ENCODE results near the gene MTMR3. TPM values are rescaled to one million over a fixed set of nuclear protein-coding genes. Genes with fewer than 3 reads are reported as not detected.

The MTMR3 gene
- total and polyA plus RNA-seq, 4 donors: 6.0 to 38.8 (median 17.1) TPM

DNA sequence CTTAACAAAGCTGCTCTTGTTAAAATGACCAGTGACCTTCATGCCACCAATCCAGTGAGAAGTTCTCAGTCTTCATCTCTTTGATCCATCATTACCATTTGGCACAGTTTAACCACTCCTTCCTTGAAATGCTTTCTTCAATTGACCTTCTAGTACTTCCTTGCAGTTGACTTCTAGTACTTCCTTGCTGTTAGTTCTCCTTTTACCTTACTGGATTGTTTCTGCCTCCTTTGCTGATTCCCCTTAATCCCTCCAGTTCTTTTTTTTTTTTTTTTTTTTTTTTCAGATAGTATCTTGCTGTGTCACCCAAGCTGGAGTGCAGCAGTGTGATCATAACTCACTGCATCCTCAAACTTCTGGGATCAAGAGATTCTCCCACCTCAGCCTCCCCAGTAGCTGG lies 131.3 kb downstream of the MTMR3 start:
- Histone ChIP-seq H3K27me3 (ENCODE audit: control insufficient read depth in 4 of 4, insufficient read depth in 4 of 4, low read length in 3 of 4) (no peaks in the 10 kb centered on the region), H3K27ac (ENCODE audit: low read depth in 1 of 2, low read length in 2 of 2) (no peak overlapping the region), H3K9ac (ENCODE audit: low read depth in 1 of 2, low read length in 2 of 2) (no peak overlapping the region), H3K4me3 (ENCODE audit: low read depth in 1 of 3, low read length in 3 of 3) (no peak overlapping the region), H3K36me3 (ENCODE audit: control insufficient read depth in 4 of 4, insufficient read depth in 3 of 4, low read depth in 1 of 4, low read length in 3 of 4) (peaks cover 15 to 80% (median 57%) of the 10 kb centered on the region in 4 donors), H3K9me3 (ENCODE audit: control insufficient read depth in 4 of 4, low read length in 3 of 4) (no peaks in the 10 kb centered on the region), H3K4me1 (ENCODE audit: control insufficient read depth in 4 of 4, insufficient read depth in 4 of 4, low read length in 3 of 4) (no peaks in the 10 kb centered on the region)
- no peak for DNase-seq (ENCODE audit: low spot score)
- no peak for TF ChIP-seq FOXA2 (IDR thresholded peaks at IDR 0.05)

DNA sequence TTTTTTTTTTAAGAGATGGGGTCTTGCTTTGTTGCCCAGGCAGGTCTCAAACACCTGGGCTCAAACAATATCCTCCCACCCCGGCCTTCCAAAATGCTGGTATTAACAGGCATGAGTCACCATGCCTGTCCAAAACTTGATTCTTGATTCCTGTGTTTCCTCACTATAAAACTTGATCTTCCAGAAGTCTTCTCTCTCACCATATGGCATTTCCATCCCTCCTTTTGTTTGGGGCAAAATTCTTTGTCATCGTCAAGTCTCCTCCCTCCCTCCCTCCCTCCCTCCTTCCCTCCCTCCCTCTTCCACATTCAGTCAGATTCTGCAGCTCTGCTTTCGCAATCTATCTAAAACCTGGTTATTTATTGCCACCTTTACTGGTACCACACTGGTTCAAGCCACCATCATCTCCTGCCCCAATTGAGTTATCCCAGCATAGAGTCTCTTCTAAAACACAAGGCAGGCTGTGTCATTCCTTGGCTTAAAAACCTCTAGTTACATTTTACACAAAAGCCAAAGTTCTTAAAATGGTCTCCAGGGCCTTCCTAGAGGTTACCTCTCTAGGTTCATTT lies 132.3 kb downstream of the MTMR3 start:
- 94% methylated on average over 3 of the region's 3 CpGs for WGBS
- Histone ChIP-seq H3K27ac (ENCODE audit: low read depth in 1 of 2, low read length in 2 of 2) (no peak overlapping the region), H3K36me3 (ENCODE audit: control insufficient read depth in 4 of 4, insufficient read depth in 3 of 4, low read depth in 1 of 4, low read length in 3 of 4) (peaks cover 14 to 80% (median 57%) of the 10 kb centered on the region in 4 donors), H3K9me3 (ENCODE audit: control insufficient read depth in 4 of 4, low read length in 3 of 4) (no peaks in the 10 kb centered on the region), H3K4me3 (ENCODE audit: low read depth in 1 of 3, low read length in 3 of 3) (no peak overlapping the region), H3K9ac (ENCODE audit: low read depth in 1 of 2, low read length in 2 of 2) (no peak overlapping the region), H3K27me3 (ENCODE audit: control insufficient read depth in 4 of 4, insufficient read depth in 4 of 4, low read length in 3 of 4) (no peaks in the 10 kb centered on the region), H3K4me1 (ENCODE audit: control insufficient read depth in 4 of 4, insufficient read depth in 4 of 4, low read length in 3 of 4) (no peaks in the 10 kb centered on the region)
- DNase-seq (ENCODE audit: low spot score): no peak
- TF ChIP-seq YY1 (IDR thresholded peaks at IDR 0.05) (no peak), HNF4G (IDR thresholded peaks at IDR 0.05) (no peak), NR2F2 (IDR thresholded peaks at IDR 0.05) (no peak)
- TF ChIP-seq, protein P1, sequence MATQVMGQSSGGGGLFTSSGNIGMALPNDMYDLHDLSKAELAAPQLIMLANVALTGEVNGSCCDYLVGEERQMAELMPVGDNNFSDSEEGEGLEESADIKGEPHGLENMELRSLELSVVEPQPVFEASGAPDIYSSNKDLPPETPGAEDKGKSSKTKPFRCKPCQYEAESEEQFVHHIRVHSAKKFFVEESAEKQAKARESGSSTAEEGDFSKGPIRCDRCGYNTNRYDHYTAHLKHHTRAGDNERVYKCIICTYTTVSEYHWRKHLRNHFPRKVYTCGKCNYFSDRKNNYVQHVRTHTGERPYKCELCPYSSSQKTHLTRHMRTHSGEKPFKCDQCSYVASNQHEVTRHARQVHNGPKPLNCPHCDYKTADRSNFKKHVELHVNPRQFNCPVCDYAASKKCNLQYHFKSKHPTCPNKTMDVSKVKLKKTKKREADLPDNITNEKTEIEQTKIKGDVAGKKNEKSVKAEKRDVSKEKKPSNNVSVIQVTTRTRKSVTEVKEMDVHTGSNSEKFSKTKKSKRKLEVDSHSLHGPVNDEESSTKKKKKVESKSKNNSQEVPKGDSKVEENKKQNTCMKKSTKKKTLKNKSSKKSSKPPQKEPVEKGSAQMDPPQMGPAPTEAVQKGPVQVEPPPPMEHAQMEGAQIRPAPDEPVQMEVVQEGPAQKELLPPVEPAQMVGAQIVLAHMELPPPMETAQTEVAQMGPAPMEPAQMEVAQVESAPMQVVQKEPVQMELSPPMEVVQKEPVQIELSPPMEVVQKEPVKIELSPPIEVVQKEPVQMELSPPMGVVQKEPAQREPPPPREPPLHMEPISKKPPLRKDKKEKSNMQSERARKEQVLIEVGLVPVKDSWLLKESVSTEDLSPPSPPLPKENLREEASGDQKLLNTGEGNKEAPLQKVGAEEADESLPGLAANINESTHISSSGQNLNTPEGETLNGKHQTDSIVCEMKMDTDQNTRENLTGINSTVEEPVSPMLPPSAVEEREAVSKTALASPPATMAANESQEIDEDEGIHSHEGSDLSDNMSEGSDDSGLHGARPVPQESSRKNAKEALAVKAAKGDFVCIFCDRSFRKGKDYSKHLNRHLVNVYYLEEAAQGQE (IDR thresholded peaks at IDR 0.05): no peak
- TF ChIP-seq, protein P2, sequence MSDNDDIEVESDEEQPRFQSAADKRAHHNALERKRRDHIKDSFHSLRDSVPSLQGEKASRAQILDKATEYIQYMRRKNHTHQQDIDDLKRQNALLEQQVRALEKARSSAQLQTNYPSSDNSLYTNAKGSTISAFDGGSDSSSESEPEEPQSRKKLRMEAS (IDR thresholded peaks at IDR 0.05): no peak

- Histone ChIP-seq H3K4me1 (ENCODE audit: control insufficient read depth in 4 of 4, insufficient read depth in 4 of 4, low read length in 3 of 4) (no peaks in the 10 kb centered on the region), H3K27ac (ENCODE audit: low read depth in 1 of 2, low read length in 2 of 2) (no peak overlapping the region), H3K9ac (ENCODE audit: low read depth in 1 of 2, low read length in 2 of 2) (no peak overlapping the region), H3K36me3 (ENCODE audit: control insufficient read depth in 4 of 4, insufficient read depth in 3 of 4, low read depth in 1 of 4, low read length in 3 of 4) (peaks cover 14 to 80% (median 58%) of the 10 kb centered on the region in 4 donors), H3K4me3 (ENCODE audit: low read depth in 1 of 3, low read length in 3 of 3) (no peak overlapping the region), H3K27me3 (ENCODE audit: control insufficient read depth in 4 of 4, insufficient read depth in 4 of 4, low read length in 3 of 4) (no peaks in the 10 kb centered on the region), H3K9me3 (ENCODE audit: control insufficient read depth in 4 of 4, low read length in 3 of 4) (no peaks in the 10 kb centered on the region)
- TF ChIP-seq CTCF (IDR thresholded peaks at IDR 0.05; ENCODE audit: low read depth, low read length, missing input control): no peak
- no peak for TF ChIP-seq HNF4A (conservative IDR thresholded peaks at IDR 0.05)
- no peak for DNase-seq (ENCODE audit: low spot score)
- WGBS: 100% methylated on average over 1 of the region's 1 CpG
Measured at GRCh38 chr22:30015846-30016245, 132.9 kb downstream of the MTMR3 start.
